HG02943 (cell line): Measurements from ENCODE around the gene PRSS27.

Experiments
- ATAC-seq: cut with Tn5 transposase; IDR thresholded peaks from one replicate; pipeline ENCODE4 v1.9.1; 2021; ENCODE audit warnings: mild to moderate bottlenecking, low read depth, moderate library complexity; ENCODE audit not compliant: unreplicated experiment

PRSS27 gene

GRCh38 chr16:2720064-2720457 is at the start of gene PRSS27:
TSS of gene PRSS27 (minus strand) at chr16:2720224. CDS start at chr16:2720160, 64 bp downstream.
- no peak for ATAC-seq

- ATAC-seq: no peak
Measured at GRCh38 chr16:2769675-2770056, 49.6 kb upstream of the PRSS27 start.

- no peak for ATAC-seq
Measured at GRCh38 chr16:2769100-2769529, 49.1 kb upstream of the PRSS27 start.

GRCh38 chr16:2768403-2769089 is 48.5 kb upstream of the PRSS27 start:
- ATAC-seq: no peak

- no peak for ATAC-seq
Measured at GRCh38 chr16:2767891-2768290, 47.9 kb upstream of the PRSS27 start.

GRCh38 chr16:2767140-2767731 is 47.2 kb upstream of the PRSS27 start:
- ATAC-seq: no peak

- ATAC-seq: no peak
Measured at GRCh38 chr16:2766430-2767139, 46.6 kb upstream of the PRSS27 start.

- ATAC-seq: no peak
Measured at GRCh38 chr16:2765462-2766404, 45.7 kb upstream of the PRSS27 start.

- ATAC-seq: no peak
Measured at GRCh38 chr16:2764718-2765117, 44.7 kb upstream of the PRSS27 start.

- ATAC-seq: no peak
Measured at GRCh38 chr16:2763173-2763572, 43.1 kb upstream of the PRSS27 start.

GRCh38 chr16:2762711-2763110 is 42.7 kb upstream of the PRSS27 start:
- no peak for ATAC-seq

GRCh38 chr16:2761886-2762583 is 42.0 kb upstream of the PRSS27 start:
- ATAC-seq: no peak

GRCh38 chr16:2761472-2761871 is 41.4 kb upstream of the PRSS27 start:
- no peak for ATAC-seq

GRCh38 chr16:2757344-2757743 is 37.3 kb upstream of the PRSS27 start:
- no peak for ATAC-seq

- ATAC-seq: no peak
Measured at GRCh38 chr16:2756288-2757015, 36.4 kb upstream of the PRSS27 start.

GRCh38 chr16:2755158-2755557 is 35.1 kb upstream of the PRSS27 start:
- no peak for ATAC-seq

GRCh38 chr16:2753733-2754020 is 33.7 kb upstream of the PRSS27 start:
- ATAC-seq: no peak

GRCh38 chr16:2752850-2753732 is 33.1 kb upstream of the PRSS27 start:
- peak; percentile 32 for ATAC-seq
